ENCODE data around the gene C11orf91. TPM values are rescaled to one million over a fixed set of nuclear protein-coding genes. Genes with fewer than 3 reads are reported as not detected.

The C11orf91 gene
- total RNA-seq, 1 donor from 2014 or later = 0.26 TPM

GRCh38 chr11:33651555-33651954 lies 49.1 kb downstream of the C11orf91 start:
- no peak for DNase-seq (ENCODE audit: low spot score)

GRCh38 chr11:33649944-33650343 lies 50.7 kb downstream of the C11orf91 start:
- DNase-seq (ENCODE audit: low spot score) = no peak

Other genes with a start within 250 kb of the C11orf91 start
- 880 TPM for gene CD59, start 35.6 kb upstream of the C11orf91 start, total RNA-seq
- 42.1 TPM for gene FBXO3, start 73.7 kb upstream of the C11orf91 start, total RNA-seq
- 26.8 TPM for gene LMO2, start 191.2 kb upstream of the C11orf91 start, total RNA-seq

Measured in mucosa of gallbladder (tissue), 1 donor.